Neural cell (in vitro differentiated cells): ENCODE measurements around the gene IFFO2.

ENCODE experiments used
- EZH2 ChIP-seq: fragments of 200-600, 300-800 bp; shearing (Covaris generic), sonication (generic); IDR thresholded peaks from 2 replicates; pipeline ENCODE4 v1.6.1; 2014; ENCODE audit warnings: antibody characterized with exemption, low read length, borderline replicate concordance, mild to moderate bottlenecking; ENCODE audit not compliant: insufficient read depth, poor library complexity, severe bottlenecking
- RAD21 ChIP-seq: fragments of 450-650 bp; conservative IDR thresholded peaks from 2 replicates; pipeline ENCODE4 v1.6.1; 2014; ENCODE audit warnings: antibody characterized with exemption, mild to moderate bottlenecking, moderate library complexity
- TF ChIP-seq, protein P1 (sequence below): fragments of 450-650 bp; IDR thresholded peaks from 2 replicates; pipeline ENCODE4 v1.5.1; 2014; ENCODE audit warnings: antibody characterized with exemption, mild to moderate bottlenecking, moderate library complexity; ENCODE audit not compliant: poor library complexity, severe bottlenecking

DNA sequence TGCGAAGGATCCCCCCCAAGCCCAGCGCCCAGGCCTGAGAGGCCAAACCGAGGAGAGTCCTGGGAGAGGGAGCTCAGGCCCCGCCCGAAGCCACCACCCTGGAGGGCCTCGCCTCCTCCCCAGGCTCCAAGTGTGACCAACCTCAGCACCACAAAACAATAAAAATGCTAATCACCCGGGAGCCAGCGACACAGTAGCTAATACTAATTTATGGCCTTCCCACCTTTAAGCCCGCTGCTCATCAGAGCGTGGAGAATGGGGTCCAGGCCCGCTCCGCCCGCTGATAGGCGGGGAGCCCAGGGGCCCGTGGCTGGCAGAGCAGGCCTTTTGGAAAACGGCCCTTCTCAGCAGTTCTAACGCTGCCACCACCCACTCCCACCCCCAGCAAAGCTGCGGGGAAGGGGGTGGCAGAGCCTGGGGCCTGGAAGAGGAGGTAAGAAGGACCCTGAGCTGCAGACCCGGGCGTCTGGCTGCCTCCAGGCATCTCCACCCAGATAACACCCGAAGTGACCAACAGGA lies 76.6 kb downstream of the IFFO2 start:
- TF ChIP-seq, protein P1, sequence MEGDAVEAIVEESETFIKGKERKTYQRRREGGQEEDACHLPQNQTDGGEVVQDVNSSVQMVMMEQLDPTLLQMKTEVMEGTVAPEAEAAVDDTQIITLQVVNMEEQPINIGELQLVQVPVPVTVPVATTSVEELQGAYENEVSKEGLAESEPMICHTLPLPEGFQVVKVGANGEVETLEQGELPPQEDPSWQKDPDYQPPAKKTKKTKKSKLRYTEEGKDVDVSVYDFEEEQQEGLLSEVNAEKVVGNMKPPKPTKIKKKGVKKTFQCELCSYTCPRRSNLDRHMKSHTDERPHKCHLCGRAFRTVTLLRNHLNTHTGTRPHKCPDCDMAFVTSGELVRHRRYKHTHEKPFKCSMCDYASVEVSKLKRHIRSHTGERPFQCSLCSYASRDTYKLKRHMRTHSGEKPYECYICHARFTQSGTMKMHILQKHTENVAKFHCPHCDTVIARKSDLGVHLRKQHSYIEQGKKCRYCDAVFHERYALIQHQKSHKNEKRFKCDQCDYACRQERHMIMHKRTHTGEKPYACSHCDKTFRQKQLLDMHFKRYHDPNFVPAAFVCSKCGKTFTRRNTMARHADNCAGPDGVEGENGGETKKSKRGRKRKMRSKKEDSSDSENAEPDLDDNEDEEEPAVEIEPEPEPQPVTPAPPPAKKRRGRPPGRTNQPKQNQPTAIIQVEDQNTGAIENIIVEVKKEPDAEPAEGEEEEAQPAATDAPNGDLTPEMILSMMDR = no peak
- TF ChIP-seq EZH2 = no peak
- TF ChIP-seq RAD21 = no peak
